GM13976 (cell line): ENCODE results near the gene LATS2.

Source experiments
- DNase-seq: peaks from one replicate; pipeline ENCODE4 v3.0.0; 2012; ENCODE audit warnings: low spot score
- in situ Hi-C: fragments of 300-500 bp; cut with MboI; formaldehyde crosslinking; loops from one replicate; pipeline ENCODE4 v1.12.0; 2022; ENCODE audit warnings: low sequenced_read_pairs, mixed read lengths, inconsistent platforms; ENCODE audit not compliant: unreplicated experiment
- TF ChIP-seq, protein P1 (sequence below): IDR thresholded peaks from 2 replicates; pipeline ENCODE4 v1.5.1; 2012; ENCODE audit warnings: borderline replicate concordance, mild to moderate bottlenecking; ENCODE audit not compliant: insufficient read depth; ENCODE audit errors: extremely low read depth, missing control alignments, control extremely low read depth

LATS2 gene

DNA sequence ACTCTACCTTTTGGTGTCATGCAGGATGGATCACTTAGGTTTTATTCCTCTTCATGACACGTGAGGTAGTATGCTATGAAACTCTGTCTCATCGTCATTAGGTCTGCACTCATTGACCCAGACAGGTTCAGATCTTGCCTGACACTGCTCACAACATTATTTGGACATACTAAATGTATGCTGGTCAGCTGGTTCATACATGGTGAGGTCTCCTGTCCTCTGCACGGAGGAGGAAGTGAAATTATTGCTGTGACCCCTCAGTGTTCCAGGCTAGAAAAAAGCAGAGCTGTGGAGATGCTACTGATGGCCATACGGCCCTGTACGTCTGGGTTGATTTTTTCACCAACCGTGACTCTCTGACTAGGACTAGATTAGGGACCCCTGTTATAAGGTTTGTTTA is 35.8 kb downstream of the LATS2 start:
- in situ Hi-C loops: no loop called here
- no peak for DNase-seq
- TF ChIP-seq, protein P1, sequence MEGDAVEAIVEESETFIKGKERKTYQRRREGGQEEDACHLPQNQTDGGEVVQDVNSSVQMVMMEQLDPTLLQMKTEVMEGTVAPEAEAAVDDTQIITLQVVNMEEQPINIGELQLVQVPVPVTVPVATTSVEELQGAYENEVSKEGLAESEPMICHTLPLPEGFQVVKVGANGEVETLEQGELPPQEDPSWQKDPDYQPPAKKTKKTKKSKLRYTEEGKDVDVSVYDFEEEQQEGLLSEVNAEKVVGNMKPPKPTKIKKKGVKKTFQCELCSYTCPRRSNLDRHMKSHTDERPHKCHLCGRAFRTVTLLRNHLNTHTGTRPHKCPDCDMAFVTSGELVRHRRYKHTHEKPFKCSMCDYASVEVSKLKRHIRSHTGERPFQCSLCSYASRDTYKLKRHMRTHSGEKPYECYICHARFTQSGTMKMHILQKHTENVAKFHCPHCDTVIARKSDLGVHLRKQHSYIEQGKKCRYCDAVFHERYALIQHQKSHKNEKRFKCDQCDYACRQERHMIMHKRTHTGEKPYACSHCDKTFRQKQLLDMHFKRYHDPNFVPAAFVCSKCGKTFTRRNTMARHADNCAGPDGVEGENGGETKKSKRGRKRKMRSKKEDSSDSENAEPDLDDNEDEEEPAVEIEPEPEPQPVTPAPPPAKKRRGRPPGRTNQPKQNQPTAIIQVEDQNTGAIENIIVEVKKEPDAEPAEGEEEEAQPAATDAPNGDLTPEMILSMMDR: no peak

DNA sequence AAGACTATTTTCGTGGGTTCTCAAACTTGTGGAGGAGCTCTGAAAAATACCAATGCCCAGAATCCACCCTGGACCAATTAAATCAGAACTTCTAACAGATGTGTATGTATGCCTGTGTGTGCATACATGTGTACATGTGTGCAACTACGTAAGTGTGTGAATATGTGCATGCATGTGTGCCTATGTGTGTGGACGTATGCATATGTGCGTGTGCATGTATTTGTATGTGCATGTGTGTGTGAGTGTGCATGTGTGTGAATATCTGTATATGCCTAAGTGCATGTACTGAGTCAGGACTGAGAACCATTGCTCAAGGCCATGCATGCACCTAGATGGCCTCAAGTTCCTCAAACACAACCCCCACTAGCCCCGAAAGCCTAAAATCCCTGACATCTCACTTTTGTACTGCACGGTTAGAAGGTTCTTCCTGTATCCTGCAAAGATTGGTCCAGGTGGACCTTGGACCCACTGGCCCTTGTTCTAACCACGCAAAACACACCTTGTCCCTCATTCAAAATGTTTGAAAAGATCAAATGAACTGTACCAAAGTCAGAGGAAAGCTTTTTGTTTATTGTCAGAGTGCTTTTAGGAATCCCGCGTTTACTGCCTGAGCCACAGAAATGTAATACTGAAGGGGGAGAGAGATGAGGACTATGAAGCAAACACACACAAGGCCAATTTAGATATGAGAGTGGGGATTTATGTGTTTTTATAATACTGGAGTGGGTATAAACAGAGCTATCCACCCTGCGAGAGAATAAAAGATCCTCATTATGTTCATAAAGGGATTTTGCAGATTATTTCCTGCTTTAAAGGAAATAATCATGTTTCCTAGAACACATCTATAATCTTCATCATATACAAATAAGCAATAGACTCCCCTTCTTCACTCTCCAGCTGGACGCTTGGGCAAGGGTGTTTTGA is 39.1 kb downstream of the LATS2 start:
- in situ Hi-C loops: no loop called here
- TF ChIP-seq, protein P1: no peak
- DNase-seq: no peak

DNA sequence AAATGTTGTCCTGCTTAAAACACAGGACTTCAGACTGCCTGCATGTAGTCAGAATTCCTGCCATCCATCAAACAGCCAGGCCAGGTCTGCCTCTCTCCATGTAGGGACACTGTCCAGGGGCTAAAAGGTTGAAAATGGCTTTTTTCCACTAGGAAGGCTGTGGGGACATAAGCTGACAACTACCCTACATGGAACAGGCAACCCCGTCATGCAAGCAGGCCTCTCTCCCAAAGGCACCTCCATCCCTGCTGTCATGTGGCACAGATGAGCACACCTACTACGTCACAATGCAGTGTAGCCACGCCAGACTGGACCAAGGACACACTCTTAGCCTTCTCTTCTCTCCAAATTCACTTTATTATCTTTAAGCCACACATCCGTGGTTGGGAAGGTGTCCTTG is 40.8 kb downstream of the LATS2 start:
- in situ Hi-C loops: no loop called here
- TF ChIP-seq, protein P1: no peak
- no peak for DNase-seq

DNA sequence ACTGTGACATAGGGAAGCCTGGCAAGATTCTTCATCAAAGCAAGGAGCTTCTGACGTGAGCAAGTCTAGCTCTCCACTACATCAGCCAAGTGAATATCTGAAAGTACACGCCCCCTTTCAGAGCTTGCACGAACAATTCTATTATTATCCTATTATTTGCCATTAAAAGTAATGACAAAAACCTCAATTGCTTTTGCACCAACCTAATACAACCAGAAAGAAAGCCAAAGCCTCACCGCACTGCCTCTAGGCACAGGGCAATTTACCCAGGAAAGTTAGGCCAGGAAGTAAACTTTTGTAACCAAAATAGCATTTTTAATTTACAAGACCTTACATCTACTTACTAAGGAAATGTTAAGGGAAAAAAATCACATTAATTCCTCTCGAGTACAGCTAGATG is 41.2 kb downstream of the LATS2 start:
- no peak for DNase-seq
- TF ChIP-seq, protein P1: no peak
- in situ Hi-C loops: no loop called here

- in situ Hi-C loops: no loop called here
- TF ChIP-seq, protein P1: no peak
- DNase-seq: no peak
Measured at GRCh38 chr13:21018220-21018619, 43.2 kb downstream of the LATS2 start.

- in situ Hi-C loops: no loop called here
- no peak for DNase-seq
- TF ChIP-seq, protein P1: no peak
Measured at GRCh38 chr13:21016487-21016886, 44.9 kb downstream of the LATS2 start.
